Astrocyte (in vitro differentiated cells and primary cell): ENCODE measurements around the gene ZG16. TPM values are rescaled to one million over a fixed set of nuclear protein-coding genes. Genes with fewer than 3 reads are reported as not detected.
A peak's percentile ranks its signal among the peaks of the same experiment; 100 is the strongest.

Experiments
- DNase-seq: peaks from one replicate; pipeline ENCODE4 v3.0.0-alpha.2; 2010; ENCODE audit warnings: low read depth
- FAIRE-seq: peaks from 2 replicates; lab custom pipeline; 2011; peaks lifted over from hg19 to GRCh38; lab: Jason Lieb, UNC
- H2AFZ ChIP-seq: 2 replicates; pipeline ENCODE4 v1.6.0; 2012; ENCODE audit warnings: low read depth, low read length, inconsistent platforms
- H3K27ac ChIP-seq: 2 replicates; pipeline ENCODE4 v1.5.1; 2011; ENCODE audit warnings: low read depth, low read length, inconsistent platforms
- H3K27me3 ChIP-seq: 2 replicates; pipeline ENCODE4 v1.6.0; 2011; ENCODE audit warnings: low read length, inconsistent platforms; ENCODE audit not compliant: insufficient read depth
- H3K36me3 ChIP-seq: 2 replicates; pipeline ENCODE4 v1.5.1; 2011; ENCODE audit warnings: low read length, inconsistent platforms; ENCODE audit not compliant: insufficient read depth
- H3K4me1 ChIP-seq: 2 replicates; pipeline ENCODE4 v1.5.1; 2011; ENCODE audit warnings: low read length, inconsistent platforms; ENCODE audit not compliant: insufficient read depth
- H3K4me2 ChIP-seq: 2 replicates; pipeline ENCODE4 v1.6.0; 2012; ENCODE audit warnings: low read length, inconsistent platforms
- H3K4me3 ChIP-seq: 2 replicates; pipeline ENCODE4 v1.5.1; 2011; ENCODE audit warnings: low read depth, mild to moderate bottlenecking, low read length, inconsistent platforms; ENCODE audit not compliant: insufficient read depth
- H3K79me2 ChIP-seq: 2 replicates; pipeline ENCODE4 v1.6.0; 2012; ENCODE audit warnings: mild to moderate bottlenecking, low read length, inconsistent platforms; ENCODE audit not compliant: insufficient read depth
- H3K9ac ChIP-seq: 2 replicates; pipeline ENCODE4 v1.6.0; 2012; ENCODE audit warnings: mild to moderate bottlenecking, low read length, inconsistent platforms
- H3K9me3 ChIP-seq: 2 replicates; pipeline ENCODE4 v1.5.1; 2012; ENCODE audit warnings: low read depth, mild to moderate bottlenecking, low read length, inconsistent platforms; ENCODE audit not compliant: insufficient read depth
- H4K20me1 ChIP-seq: 2 replicates; pipeline ENCODE4 v1.6.0; 2012; ENCODE audit warnings: low read length, inconsistent platforms; ENCODE audit not compliant: insufficient read depth
- H3K27ac Mint-ChIP-seq: one replicate; pipeline ENCODE4 v1.8.0; 2021; ENCODE audit warnings: mild to moderate bottlenecking, mixed read lengths; ENCODE audit not compliant: unreplicated experiment
- H3K27me3 Mint-ChIP-seq: one replicate; pipeline ENCODE4 v1.8.0; 2021; ENCODE audit warnings: low read depth, mixed read lengths; ENCODE audit not compliant: unreplicated experiment
- H3K36me3 Mint-ChIP-seq: one replicate; pipeline ENCODE4 v1.8.0; 2021; ENCODE audit warnings: low read depth, mixed read lengths; ENCODE audit not compliant: unreplicated experiment
- H3K4me1 Mint-ChIP-seq: one replicate; pipeline ENCODE4 v1.8.0; 2021; ENCODE audit warnings: low read depth, mixed read lengths; ENCODE audit not compliant: unreplicated experiment
- H3K4me3 Mint-ChIP-seq: one replicate; pipeline ENCODE4 v1.8.0; 2021; ENCODE audit warnings: mild to moderate bottlenecking, moderate library complexity, mixed read lengths; ENCODE audit not compliant: unreplicated experiment
- H3K9me3 Mint-ChIP-seq: one replicate; pipeline ENCODE4 v1.8.0; 2021; ENCODE audit warnings: mild to moderate bottlenecking, mixed read lengths; ENCODE audit not compliant: unreplicated experiment
- CTCF ChIP-seq: IDR thresholded peaks from 2 replicates; pipeline ENCODE4 v1.5.1; 2011; ENCODE audit warnings: low read depth, mild to moderate bottlenecking, inconsistent platforms, low read length, moderate library complexity; ENCODE audit not compliant: insufficient read depth
- EZH2 ChIP-seq: IDR thresholded peaks from 2 replicates; pipeline ENCODE4 v1.6.1; 2012; ENCODE audit warnings: mild to moderate bottlenecking, low read length, inconsistent platforms; ENCODE audit not compliant: insufficient read depth
- total RNA-seq: library from RNA; stranded (reverse); gene quantifications from 2 replicates; pipeline ENCODE4 v1.2.1, GENCODE V29; 2021

Gene ZG16
- total RNA-seq, 1 donor from 2014 or later = not detected

GRCh38 chr16:29809031-29809747 is 31.1 kb downstream of the ZG16 start:
- no peak overlapping the region for H3K27ac ChIP-seq
- Mint-ChIP-seq H3K27me3 (no peaks in the 10 kb centered on the region), H3K27ac (no peak overlapping the region), H3K4me3 (peak overlapping the region; percentile 91), H3K9me3 (no peaks in the 10 kb centered on the region), H3K4me1 (peaks cover 37% of the 10 kb centered on the region), H3K36me3 (peaks cover 9% of the 10 kb centered on the region)
- peak overlapping the region; percentile 84 for H3K9ac ChIP-seq
- H3K27me3 ChIP-seq = no peaks in the 10 kb centered on the region
- FAIRE-seq (no peak), DNase-seq (no peak)
- H3K36me3 ChIP-seq = no peaks in the 10 kb centered on the region
- peaks cover 39% of the 10 kb centered on the region for H3K4me1 ChIP-seq
- TF ChIP-seq CTCF (no peak), EZH2 (no peak)
- H3K79me2 ChIP-seq = peaks cover 36% of the 10 kb centered on the region
- H3K9me3 ChIP-seq = no peaks in the 10 kb centered on the region
- H3K4me2 ChIP-seq = peak overlapping the region; percentile 93
- no peak overlapping the region for H2AFZ ChIP-seq
- peaks cover 34% of the 10 kb centered on the region for H4K20me1 ChIP-seq
- peak overlapping the region; percentile 77 for H3K4me3 ChIP-seq

DNA sequence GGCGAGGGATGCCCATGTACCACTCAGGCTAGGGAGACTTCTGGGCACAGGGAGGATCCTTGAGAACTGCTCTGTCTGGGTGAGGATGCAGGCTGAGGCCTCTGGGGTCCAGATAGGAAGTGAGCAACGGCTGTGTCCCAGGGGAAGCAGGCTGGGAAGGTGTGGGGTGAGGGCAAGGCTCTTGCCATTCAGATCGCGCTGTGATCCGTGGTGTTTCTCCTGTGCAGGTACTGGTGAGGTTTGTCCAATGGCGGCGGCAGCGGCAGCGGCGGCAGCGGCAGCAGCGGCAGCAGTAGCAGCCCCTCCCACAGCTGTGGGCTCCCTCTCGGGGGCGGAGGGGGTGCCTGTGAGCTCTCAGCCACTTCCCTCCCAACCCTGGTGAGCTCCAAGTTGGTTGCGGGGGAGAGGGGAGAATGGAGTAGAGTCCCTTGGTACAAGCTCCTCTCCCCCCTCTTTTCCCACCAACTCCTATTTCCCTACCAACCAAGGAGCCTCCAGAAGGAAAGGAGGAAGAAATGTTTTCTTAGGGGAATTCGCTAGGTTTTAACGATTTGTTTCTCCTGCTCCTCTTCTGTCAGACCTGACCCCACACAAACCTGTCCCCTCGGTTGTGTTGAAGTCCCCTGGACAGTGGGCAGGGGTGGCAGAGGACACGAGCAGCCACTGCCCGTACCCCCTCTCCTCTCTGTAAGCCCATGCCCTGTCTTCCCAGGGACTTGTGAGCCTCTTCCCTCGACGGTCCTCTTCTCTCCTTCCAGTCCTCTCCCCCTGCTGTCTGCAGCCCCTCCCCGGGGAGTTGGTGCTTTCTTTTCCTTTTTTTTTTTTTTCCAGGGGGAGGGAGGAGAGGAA is 32.0 kb downstream of the ZG16 start:
- no peaks in the 10 kb centered on the region for H3K9me3 Mint-ChIP-seq
- Histone ChIP-seq H3K4me2 (peak overlapping the region; percentile 93), H4K20me1 (peaks cover 34% of the 10 kb centered on the region), H3K9ac (peak overlapping the region; percentile 84), H3K79me2 (peaks cover 36% of the 10 kb centered on the region), H2AFZ (no peak overlapping the region), H3K4me1 (peaks cover 34% of the 10 kb centered on the region), H3K36me3 (no peaks in the 10 kb centered on the region), H3K27ac (peak overlapping the region; percentile 40), H3K4me3 (peak overlapping the region; percentile 23), H3K9me3 (no peaks in the 10 kb centered on the region), H3K27me3 (no peaks in the 10 kb centered on the region)
- peaks cover 36% of the 10 kb centered on the region for H3K4me1 Mint-ChIP-seq
- H3K4me3 Mint-ChIP-seq = peak overlapping the region; percentile 71
- peaks cover 9% of the 10 kb centered on the region for H3K36me3 Mint-ChIP-seq
- FAIRE-seq = no peak
- TF ChIP-seq EZH2 (no peak), CTCF (no peak)
- no peaks in the 10 kb centered on the region for H3K27me3 Mint-ChIP-seq
- DNase-seq = no peak
- peak overlapping the region; percentile 88 for H3K27ac Mint-ChIP-seq
